DMS53 treated with DMSO at 0.1 percent for 48 hours (cell line): ENCODE data around the gene CCDC43.
"Not testable (repeated sequence)": the region's sequence is repeated elsewhere in the genome, so short reads cannot be mapped to it uniquely, and the experiment has no call there.

ENCODE experiments used
- DNase-seq: peaks from one replicate; lab custom pipeline; 2025; ENCODE audit not compliant: unreplicated experiment; lab: John Stamatoyannopoulos, UW

The CCDC43 gene

DNA sequence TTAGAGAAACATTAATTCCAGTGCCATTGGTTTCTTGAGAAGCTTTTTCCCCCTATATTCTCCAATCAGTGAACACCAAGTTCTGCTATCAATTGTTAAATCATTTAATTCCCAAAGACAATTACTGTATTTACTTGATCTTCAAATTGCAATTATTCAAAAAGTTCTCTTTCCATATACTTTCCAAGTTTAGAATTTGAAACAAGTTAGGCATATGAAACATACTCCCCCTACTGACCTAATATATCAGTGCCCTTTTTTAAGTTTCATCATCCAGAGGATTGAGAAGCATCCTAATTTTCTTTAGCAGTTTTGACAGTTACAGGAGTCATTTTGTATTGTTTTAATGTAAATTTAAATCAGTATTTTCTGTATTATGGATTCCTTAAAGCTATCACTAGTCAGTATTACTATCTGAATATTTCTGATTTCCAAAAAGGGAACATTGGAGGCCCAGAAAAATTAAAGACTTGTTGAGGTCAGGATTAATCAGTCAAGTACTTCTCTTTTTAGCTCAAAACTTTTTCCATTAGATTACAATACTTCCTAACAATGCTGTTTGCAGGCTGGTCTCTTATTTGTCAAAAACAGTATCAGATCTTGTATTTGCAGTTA lies 17.0 kb downstream of the CCDC43 start:
- peak; percentile 19 for DNase-seq

DNA sequence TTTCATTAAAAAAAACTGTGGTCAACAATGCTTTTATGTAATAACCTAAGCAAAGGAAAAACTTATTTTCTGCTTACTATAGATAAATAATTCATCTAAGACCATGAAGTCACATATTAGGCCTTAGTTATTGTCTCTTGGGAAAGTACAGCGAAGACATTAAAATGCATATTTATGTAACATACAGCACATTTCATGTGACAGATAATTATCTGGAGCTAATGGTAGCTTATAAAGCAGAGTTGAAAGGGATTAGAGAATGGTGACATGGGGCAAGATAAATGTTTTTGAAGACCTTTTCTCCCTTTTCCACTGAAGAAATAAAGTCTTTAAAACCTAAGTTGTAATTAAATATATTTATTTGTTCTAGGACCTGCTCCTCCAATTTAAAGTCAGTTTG lies 23.6 kb downstream of the CCDC43 start:
- DNase-seq, result no peak

DNA sequence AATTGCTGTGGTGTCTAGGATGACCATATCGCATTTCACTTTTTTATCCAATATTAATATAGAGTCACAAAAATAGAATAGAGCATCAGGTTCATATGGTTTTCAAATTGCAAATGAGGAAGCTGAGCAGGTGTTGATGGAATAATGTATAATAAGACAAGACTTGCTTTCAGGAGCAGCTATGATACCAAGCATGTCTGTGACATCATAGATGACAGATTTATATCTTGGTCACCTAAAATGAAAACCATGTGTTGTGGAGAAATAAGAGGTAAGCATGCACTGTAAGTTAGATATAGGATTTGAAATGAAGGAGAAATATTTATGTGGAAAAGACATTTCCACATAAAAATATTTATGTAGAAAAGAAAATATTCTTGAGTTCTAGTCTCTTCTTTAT lies 24.7 kb downstream of the CCDC43 start:
- DNase-seq, result no peak

DNA sequence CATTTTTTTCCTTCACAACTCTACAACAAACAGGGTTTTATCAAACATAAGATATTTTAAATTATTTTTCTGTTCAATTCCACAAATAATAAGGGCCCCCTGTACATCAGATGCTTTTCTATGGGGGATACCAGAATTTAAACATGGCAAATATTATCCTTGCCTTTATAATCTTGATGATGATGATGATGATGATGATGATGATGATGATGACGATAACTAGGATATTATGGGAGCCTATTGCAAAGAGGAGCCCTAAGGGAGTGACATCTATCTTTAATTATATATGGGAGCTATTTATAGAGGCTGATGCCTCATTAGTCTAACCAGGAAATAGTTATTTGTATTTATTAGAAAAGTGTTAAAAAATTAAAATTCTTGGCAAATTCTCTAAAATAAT lies 26.5 kb downstream of the CCDC43 start:
- DNase-seq, result no peak

DNA sequence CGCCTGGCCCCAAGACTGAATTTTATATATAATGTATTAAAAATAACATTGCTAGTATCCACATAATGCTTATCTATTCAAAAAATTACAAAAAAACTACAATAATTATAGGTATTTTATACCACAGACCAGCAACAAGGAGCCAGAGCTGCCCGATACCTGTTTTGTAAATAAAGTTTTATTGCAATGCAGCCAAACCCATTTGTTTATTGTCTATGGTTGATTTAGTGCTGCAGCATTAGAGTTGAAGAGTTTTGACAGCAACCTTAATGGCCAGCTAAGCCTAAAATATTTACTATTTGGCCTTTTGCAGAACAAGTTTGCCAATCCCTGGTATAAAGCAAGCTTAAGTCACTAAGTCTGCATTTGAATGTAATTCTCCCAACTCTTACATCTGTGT lies 27.7 kb downstream of the CCDC43 start:
- DNase-seq, result no peak

DNA sequence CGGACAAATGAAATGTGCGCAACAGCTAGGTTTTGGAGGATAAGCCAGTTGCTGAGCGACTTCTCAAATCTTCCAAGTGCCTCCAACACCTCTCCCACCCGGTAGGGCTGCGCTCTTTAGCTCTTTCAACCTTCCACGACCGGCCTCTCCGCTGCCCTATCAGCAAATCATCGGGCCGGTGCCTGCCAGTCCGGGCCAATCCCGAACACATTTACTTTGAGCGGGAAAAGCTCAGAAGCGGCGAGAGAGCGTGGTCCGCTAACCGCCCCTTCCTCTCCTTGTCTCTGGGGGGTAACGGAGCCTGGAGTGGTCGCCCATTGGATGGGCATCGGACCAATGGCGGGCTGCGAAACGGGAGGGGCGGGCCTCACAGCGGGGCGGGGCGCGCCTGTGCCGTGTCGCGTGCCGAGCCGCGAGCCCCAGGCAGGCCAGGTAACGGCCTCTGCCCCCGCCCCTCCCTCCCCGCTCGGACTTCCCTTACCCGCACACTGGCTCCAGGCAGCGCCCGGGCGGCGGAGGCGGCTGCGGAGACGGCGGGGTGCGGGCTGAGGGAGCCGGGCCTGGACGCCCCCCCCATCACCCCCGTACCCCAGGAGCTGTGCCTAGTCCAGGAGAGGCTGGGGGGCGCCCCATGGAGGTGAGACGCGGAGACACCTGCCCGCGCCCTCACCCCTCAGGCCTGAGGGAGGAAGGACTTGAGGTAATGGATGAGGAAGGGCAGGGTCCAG lies 33.4 kb downstream of the CCDC43 start, which contains the start of gene MEIOC:
Gene MEIOC, plus strand, starts transcription at position 486 of the 728 bp plus-strand sequence. Its CDS starts 146 bp downstream, at position 632.
- peak; percentile 88 for DNase-seq

DNA sequence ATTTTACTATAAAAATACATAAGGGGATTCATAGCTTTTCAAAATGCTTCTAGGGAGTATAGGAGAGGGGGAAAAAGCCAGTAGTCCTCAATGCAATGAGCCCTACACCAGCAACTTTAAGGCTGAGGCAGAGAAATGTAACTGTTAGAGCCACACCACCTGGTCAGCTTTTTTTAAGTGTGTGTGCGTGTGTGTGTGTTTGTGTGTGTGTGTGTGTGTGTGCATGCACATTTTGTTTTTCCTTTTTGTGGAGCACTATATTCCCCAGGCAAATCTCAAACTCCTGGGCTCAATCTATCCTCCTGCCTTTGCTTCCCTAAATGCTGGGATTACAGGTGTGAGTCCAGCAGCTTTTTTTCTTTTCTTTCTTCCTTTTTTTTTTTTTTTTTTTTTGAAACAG lies 35.6 kb downstream of the CCDC43 start:
- DNase-seq, result no peak

DNA sequence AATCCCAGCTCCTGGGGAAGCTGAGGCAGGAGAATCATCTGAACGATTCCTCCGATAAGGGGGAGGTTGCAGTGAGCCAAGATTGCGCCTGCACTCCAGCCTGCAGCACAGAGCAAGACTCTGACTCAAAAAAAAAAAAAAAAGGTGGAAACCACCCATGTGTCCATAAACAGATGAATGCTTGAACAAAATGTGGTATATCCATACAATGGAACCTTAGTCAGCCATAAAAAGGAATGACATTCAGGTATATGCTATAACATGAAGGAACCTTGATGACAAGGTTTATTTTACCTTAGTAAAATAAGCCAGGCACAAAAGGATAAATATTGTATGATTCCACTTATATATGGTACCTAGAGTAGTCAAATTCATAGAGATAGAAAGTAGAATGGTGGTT lies 36.2 kb downstream of the CCDC43 start:
- no peak for DNase-seq

DNA sequence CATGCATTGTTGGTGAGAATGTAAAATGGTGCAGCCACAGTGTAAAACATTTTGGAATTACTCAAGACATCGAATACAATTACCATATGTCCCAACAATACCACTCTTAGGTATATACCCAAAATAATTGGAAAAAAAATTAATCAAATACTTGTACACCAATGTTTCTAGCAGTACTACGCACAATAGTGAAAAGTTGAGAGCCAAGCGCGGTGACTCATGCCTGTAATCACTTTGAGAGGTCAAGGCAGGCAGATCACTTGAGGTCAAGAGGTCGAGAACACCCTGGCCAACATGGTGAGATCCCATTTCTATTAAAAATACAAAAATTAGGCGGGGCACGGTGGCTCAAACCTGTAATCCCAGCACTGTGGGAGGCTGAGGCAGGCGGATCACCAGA lies 36.8 kb downstream of the CCDC43 start:
- no peak for DNase-seq

DNA sequence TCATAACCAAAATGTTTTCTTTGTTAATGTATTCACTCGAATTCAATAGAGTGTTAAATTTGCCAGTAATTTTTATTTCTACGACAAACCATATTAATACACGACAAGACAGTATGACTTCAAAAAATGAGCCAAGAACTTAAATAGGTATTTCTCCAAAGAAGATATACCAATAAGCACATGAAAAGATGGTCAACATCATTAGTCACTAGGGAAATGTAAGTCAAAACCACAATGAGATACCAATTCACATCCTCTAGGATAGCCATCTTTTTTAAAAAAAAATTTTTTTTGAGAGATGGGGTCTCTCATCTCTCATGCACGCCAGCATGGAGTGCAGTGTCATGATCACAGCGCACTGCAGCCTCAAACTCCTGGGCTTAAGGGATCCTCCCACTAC lies 38.3 kb downstream of the CCDC43 start:
- no peak for DNase-seq

DNA sequence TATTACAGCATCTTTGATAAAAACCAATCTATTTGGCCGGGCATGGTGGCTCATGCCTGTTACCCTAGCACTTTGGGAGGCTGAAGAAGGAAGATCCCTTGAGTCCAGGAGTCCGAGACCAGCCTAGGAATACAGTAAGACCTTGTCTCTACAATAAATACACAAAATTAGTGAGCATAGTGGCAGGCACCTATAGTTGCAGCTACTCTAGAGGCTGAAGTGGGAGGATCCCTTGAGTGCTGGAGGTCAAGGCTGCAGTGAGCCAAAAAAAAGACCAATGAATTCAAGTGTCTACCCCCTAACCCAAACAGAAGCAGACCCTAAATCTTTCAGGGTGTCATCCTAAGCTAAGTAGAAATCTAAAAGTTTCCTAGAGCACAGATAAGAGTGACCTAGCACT lies 40.6 kb downstream of the CCDC43 start:
- DNase-seq, result no peak

DNA sequence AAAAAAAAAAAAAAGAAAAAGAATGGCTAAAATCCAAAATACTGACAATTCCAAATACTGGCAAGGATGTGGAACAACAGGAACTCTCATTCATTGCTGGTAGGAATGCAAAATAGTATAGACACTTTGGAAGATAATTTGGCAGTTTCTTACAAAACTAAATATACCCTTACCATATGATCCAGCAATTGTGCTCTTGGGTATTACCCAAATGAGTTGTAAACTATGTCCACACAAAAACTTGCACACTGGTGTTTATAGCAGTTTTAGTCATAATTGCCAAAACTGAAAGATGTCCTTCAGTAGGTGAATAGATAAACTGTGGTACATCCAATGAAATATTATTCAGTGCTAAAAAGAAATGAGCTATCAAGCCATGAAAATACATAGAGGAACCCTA lies 41.8 kb downstream of the CCDC43 start:
- DNase-seq, result no peak

DNA sequence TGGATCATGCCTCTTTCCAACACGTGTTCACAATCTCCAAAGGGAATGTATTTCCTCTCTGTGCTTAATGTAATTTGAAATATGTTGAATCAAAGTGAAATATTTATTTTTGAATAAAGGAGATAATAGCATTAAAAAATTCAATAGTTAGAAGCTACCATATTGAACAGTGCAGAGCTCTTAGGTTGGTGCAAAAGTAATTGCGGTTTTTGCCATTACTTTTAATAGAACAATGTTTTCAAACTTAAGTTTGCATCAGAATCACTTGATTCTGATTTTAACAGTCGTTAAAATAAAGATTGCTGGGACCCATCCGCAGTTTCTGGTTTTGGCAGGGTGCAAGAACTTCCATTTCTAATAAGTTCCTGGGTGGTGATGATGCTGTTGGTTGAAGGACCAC lies 43.3 kb downstream of the CCDC43 start:
- no peak for DNase-seq

DNA sequence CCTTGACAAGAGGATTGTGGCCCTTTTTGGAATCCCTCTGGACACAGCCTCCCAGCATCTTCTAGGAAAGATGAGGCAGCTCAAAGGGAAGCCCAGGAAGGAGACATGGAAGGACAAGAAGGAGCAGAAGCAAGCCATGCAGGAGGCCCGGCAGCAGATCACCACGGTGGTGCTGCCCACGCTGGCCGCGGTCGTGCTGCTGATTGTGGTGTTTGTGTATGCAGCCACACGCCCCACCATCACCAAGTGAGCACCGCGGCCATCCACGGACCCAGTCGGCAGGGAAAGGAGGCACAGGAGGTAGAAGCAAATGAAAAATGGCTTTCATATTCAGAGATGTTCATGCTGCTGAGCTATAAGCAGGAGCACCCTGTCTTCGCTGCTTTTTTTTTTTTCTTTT lies 44.2 kb downstream of the CCDC43 start:
- no peak for DNase-seq

DNA sequence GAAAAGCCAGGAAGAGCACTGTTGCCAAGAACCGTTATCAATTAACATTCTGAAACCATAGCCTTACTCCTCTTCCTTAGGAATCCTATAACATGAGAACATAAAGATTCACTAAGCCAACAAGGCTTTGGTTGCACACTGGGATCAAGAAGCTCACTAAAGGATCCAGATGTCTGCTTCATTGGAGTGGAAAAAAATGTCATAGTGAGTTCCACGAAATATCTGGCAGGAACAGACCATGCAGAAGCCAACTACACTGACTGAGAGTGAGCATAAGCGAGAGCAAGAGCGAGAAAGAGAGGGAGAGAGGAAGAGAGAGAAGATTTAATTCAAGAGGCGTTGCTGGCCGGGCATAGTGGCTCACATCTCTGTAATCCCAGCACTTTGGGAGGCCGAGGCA lies 46.7 kb downstream of the CCDC43 start:
- no peak for DNase-seq

DNA sequence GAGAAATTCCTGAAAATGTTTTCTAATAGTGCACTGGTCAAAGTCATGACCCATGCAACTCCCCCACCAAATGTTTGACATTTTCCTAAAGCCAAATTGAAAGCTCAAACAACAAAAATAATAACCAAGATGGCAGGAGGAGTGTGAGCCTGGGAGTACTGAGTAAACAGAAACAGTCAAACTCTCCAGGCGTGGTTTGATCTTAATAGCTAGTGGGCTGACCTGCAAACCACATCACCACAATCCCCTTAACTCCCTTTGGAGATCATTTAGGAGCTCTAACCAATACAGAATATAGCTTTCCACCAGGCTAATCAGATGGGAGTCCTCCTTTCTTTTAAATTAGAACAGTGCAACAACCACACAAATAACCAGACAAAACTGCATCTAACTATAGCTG lies 52.5 kb downstream of the CCDC43 start:
- DNase-seq, result no peak

DNA sequence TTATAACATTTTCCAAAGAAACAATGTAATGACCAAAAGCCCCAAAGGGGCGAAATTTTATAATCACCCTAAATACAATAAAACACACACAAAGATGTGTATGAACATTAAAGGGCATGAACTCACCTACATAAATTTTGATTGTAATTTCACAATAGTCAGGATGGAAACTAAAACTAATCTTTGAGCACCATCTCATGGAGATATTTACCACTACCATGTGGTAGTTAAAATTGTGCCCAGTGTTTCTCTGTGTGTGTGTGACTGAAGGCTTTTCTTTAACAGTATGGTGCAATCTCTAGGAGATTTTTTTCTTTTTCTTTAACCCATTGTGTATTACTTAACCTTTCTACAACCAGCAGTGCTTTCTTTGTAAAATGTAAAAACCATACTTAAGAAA lies 53.0 kb downstream of the CCDC43 start:
- peak; percentile 38 for DNase-seq

DNA sequence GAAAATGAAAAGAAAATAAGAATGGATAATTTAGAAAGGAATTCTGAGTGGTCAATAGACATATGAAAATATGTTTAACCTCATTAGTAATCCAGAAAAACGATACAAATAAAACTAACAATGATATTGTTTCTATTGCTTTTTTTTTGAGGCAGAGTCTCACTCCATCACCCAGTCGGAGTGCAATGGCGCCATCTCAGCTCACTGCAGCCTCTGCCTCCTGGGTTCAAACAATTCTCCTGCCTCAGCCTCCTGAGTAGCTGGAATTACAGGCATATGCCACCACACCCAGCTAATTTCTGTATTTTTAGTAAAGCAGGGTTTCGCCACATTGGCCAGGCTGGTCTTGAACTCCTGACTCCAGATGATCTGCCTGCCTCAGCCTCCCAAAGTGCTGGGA lies 55.2 kb downstream of the CCDC43 start:
- DNase-seq, result not testable (repeated sequence)

DNA sequence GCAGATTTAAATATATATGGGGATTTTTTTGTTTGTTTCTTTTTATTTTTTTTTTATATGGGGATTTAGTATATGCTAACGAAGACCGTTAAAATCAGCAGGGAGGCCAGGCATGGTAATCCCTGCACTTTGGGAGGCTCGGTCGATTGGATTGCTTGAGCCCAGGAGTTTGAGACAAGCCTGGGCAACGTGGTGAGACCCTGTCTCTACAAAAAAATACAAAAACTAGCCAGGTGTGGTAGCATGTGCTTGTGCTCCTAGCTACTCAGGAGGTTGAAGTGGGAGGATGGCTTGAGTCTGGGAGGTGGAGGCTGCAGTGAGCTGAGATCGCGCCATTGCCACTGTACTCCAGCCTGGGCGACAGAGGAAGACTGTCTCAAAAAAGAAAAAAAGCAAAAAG lies 55.6 kb downstream of the CCDC43 start:
- no peak for DNase-seq

DNA sequence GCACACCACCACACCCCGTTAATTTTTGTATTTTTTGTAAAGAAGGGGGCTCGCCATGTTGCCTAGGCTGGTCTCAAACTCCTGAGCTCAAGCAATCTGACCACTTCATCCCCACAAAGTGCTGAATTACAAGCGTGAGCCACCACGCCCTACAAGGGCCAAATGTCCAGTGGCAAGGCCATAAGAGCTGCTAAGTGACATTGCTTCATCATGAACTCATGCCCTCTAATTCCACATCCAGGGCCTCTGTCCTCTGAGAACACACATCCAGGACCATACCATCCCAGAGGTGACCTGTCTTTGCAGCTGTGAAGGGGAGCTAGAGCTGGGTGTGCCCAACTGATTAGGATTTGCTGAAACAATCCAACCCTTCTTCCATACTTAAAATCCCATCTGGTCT lies 58.9 kb downstream of the CCDC43 start:
- no peak for DNase-seq

DNA sequence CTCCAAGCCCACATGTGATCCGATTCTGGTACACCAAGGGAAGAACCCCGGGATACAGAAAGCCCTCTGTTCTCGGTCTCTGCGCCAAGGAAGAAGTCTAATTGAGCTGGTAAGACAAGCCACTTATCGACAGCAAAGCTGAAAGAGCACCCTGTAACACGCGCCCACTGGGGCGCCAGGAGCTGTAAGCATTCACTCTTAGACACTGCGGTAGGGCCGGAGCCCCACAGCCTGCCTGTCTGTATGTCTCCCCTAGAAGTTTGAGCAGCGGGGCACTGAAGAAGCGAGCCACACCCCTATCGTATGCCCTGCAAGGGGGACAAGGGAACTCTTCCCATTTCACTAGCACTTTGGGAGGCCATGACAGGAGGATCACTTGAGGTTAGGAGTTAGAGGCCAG lies 60.3 kb downstream of the CCDC43 start:
- DNase-seq, result no peak

DNA sequence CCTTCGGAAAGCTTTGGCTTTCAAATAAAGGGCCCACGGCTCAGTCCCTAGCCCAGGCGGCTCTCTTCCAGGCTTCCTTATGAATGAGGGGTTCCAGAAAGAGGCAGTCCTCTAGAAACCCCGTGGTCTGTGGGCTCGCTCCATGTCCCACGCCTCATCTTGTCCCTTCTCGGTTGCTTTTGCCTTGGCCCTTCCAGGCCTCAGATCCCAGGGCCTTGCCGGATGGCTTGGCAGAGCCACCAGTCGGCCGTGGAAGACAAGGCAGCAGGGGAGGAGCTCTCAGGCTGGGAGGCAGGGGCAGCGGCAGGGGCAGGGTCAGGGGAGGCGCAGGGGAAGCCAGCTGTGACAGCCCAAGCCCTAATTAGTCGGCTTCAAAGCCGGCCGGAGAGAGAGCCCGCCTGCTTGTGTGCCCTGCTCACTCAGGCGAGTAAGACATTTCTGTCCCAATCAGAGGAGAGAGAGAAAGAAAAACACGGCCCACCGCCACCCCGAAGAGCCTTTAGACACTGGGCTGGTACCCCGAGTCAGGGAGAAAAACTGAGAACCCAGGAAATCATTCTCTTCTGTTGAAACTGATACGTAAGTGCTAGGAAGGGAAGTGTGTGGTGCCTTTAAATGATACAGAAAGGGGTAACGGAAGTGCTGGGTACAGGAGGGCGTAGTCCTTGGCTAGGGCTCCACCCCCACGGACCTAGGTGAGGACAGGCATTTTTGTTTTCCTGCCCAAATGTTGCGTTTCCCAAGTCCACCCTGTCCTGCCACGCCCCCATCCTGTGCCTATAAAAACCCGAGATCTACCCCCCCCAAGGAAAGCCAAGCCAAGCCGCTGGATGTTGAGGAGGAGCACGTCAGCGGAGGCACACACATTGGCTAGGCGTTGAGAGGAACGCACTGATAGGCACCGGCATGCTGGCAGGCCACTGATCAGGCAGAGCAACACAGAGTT lies 61.1 kb downstream of the CCDC43 start:
- no peak for DNase-seq
